Measurements from ENCODE around the gene DNAJC13.
A peak's percentile ranks its signal among the peaks of the same experiment; 100 is the strongest.
"Not testable (repeated sequence)": the region's sequence is repeated elsewhere in the genome, so short reads cannot be mapped to it uniquely, and the experiment has no call there.

Gene DNAJC13

GRCh38 chr3:132556036-132556386 lies 138.7 kb downstream of the DNAJC13 start:
- DNase-seq; in situ Hi-C loops (cut with MboI; ENCODE audit: low pct_unique_long_range_greater_than_20kb, low sequenced_read_pairs): not testable (repeated sequence)

- DNase-seq = peak; percentile 14
- in situ Hi-C loops (cut with MboI; ENCODE audit: low pct_unique_long_range_greater_than_20kb, low sequenced_read_pairs) = no loop called here
These were observed 139.3 kb downstream of the DNAJC13 start for GRCh38 chr3:132556508-132557159.

- in situ Hi-C loops (cut with MboI; ENCODE audit: low pct_unique_long_range_greater_than_20kb, low sequenced_read_pairs) = no loop called here
- no peak for DNase-seq
These were observed 143.7 kb downstream of the DNAJC13 start for GRCh38 chr3:132561003-132561402.

- no peak for DNase-seq
- in situ Hi-C loops (cut with MboI; ENCODE audit: low pct_unique_long_range_greater_than_20kb, low sequenced_read_pairs) = no loop called here
These were observed 146.2 kb downstream of the DNAJC13 start for GRCh38 chr3:132563420-132564069.

GRCh38 chr3:132564070-132564465 lies 146.8 kb downstream of the DNAJC13 start:
- no peak for DNase-seq
- in situ Hi-C loops (cut with MboI; ENCODE audit: low pct_unique_long_range_greater_than_20kb, low sequenced_read_pairs) = no loop called here

- in situ Hi-C loops (cut with MboI; ENCODE audit: low pct_unique_long_range_greater_than_20kb, low sequenced_read_pairs) = no loop called here
These were observed 151.1 kb downstream of the DNAJC13 start for GRCh38 chr3:132568422-132568821.

GRCh38 chr3:132569153-132569552 lies 151.9 kb downstream of the DNAJC13 start:
- in situ Hi-C loops (cut with MboI; ENCODE audit: low pct_unique_long_range_greater_than_20kb, low sequenced_read_pairs) = no loop called here
- no peak for DNase-seq

More at GRCh38 chr3:132568422-132568821, 151.1 kb downstream of the DNAJC13 start:
- no peak for DNase-seq

- DNase-seq = no peak
- in situ Hi-C loops (cut with MboI; ENCODE audit: low pct_unique_long_range_greater_than_20kb, low sequenced_read_pairs) = no loop called here
These were observed 152.3 kb downstream of the DNAJC13 start for GRCh38 chr3:132569580-132569979.

GRCh38 chr3:132570016-132570415 lies 152.7 kb downstream of the DNAJC13 start:
- in situ Hi-C loops (cut with MboI; ENCODE audit: low pct_unique_long_range_greater_than_20kb, low sequenced_read_pairs) = no loop called here
- no peak for DNase-seq

- in situ Hi-C loops (cut with MboI; ENCODE audit: low pct_unique_long_range_greater_than_20kb, low sequenced_read_pairs) = no loop called here
- no peak for DNase-seq
These were observed 156.5 kb downstream of the DNAJC13 start for GRCh38 chr3:132573797-132574211.

- DNase-seq = no peak
- in situ Hi-C loops (cut with MboI; ENCODE audit: low pct_unique_long_range_greater_than_20kb, low sequenced_read_pairs) = no loop called here
These were observed 170.1 kb downstream of the DNAJC13 start for GRCh38 chr3:132587401-132587800.

Data from KBM-7 (cell line).